Endothelial cell of umbilical vein (primary cell): ENCODE data around the gene PEAK3. TPM values are rescaled to one million over a fixed set of nuclear protein-coding genes. Genes with fewer than 3 reads are reported as not detected.

ENCODE experiments used
- BruUV-seq: library from RNA; stranded (reverse); fragments of 400-500 nt; replicated peaks from 2 replicates; lab custom pipeline; 2021; lab: Mats Ljungman, UMichigan
- CTCF ChIA-PET: fragments of 300-600, 350-600 bp; sonication (Branson Sonifier 250); formaldehyde crosslinking; loops from one replicate; lab custom pipeline; 2021; ENCODE audit warnings: antibody characterized with exemption, inconsistent platforms; lab: Charles Lee
- POLR2A ChIA-PET: fragments of 300-600, 350-600 bp; sonication (Branson Sonifier 250); formaldehyde crosslinking; loops from one replicate; lab custom pipeline; 2021; ENCODE audit warnings: antibody characterized with exemption, inconsistent platforms; lab: Charles Lee
- DNase-seq: peaks from one replicate; pipeline ENCODE4 v3.0.0-alpha.2; 2011; ENCODE audit warnings: low read depth, low spot score
- FAIRE-seq: peaks from 2 replicates; lab custom pipeline; 2011; peaks lifted over from hg19 to GRCh38; lab: Jason Lieb, UNC
- H2AFZ ChIP-seq: 2 replicates; pipeline ENCODE4 v1.6.0; 2012; ENCODE audit warnings: low read depth, low read length, control low read depth, inconsistent platforms
- H3K27ac ChIP-seq: 2 replicates; pipeline ENCODE4 v1.5.1; 2011; ENCODE audit warnings: low read depth, mild to moderate bottlenecking, control low read depth, low read length, moderate library complexity; ENCODE audit not compliant: insufficient read depth
- H3K27me3 ChIP-seq, 2 experiments: 2 replicates each; pipeline versions ENCODE4 v1.6.0 to v1.6.1; 2011; ENCODE audit warnings: low read length in 2 of 2, mixed read lengths in 1 of 2; ENCODE audit not compliant: control insufficient read depth in 2 of 2, insufficient read depth in 2 of 2
- H3K36me3 ChIP-seq, 2 experiments: 2 replicates in 1 of 2; 3 replicates in 1 of 2; pipeline ENCODE4 v1.5.1; 2011; ENCODE audit warnings: low read length in 2 of 2, mild to moderate bottlenecking in 1 of 2, moderate library complexity in 1 of 2; ENCODE audit not compliant: control insufficient read depth in 2 of 2, insufficient read depth in 2 of 2; ENCODE audit errors: extremely low read depth in 1 of 2
- H3K4me1 ChIP-seq: 3 replicates; pipeline ENCODE4 v1.5.1; 2011; ENCODE audit warnings: mild to moderate bottlenecking, low read length; ENCODE audit not compliant: control insufficient read depth, insufficient read depth; ENCODE audit errors: extremely low read depth
- H3K4me2 ChIP-seq: 2 replicates; pipeline ENCODE4 v1.6.1; 2011; ENCODE audit warnings: low read length, control low read depth, mixed read lengths; ENCODE audit not compliant: insufficient read depth
- H3K4me3 ChIP-seq, 3 experiments: fragments of 200-600 bp in 1 of 3; sonication (generic), shearing (Covaris generic) in 1 of 3; replicated peaks in 1 of 3; 2 replicates each; pipeline ENCODE4 v1.5.1; 2011 to 2016; ENCODE audit warnings: control low read depth in 3 of 3, low read length in 3 of 3, mild to moderate bottlenecking in 2 of 3, inconsistent platforms in 1 of 3, low read depth in 1 of 3, moderate library complexity in 1 of 3; ENCODE audit not compliant: insufficient read depth in 1 of 3
- H3K79me2 ChIP-seq: 2 replicates; pipeline ENCODE4 v1.6.0; 2012; ENCODE audit warnings: low read length, inconsistent platforms; ENCODE audit not compliant: control insufficient read depth, insufficient read depth
- H3K9ac ChIP-seq: replicated peaks from 2 replicates; pipeline ENCODE3; 2011; ENCODE audit warnings: low read length, control low read depth; ENCODE audit not compliant: insufficient read depth; ENCODE audit errors: extremely low read depth
- H3K9me1 ChIP-seq: replicated peaks from 3 replicates; pipeline ENCODE4 v1.6.0; 2011; ENCODE audit warnings: mild to moderate bottlenecking, low read length; ENCODE audit not compliant: control insufficient read depth, insufficient read depth; ENCODE audit errors: extremely low read depth
- H3K9me3 ChIP-seq: replicated peaks from 2 replicates; pipeline ENCODE4 v1.5.1; 2012; ENCODE audit warnings: low read length, inconsistent platforms; ENCODE audit not compliant: control insufficient read depth, insufficient read depth
- H4K20me1 ChIP-seq: replicated peaks from 2 replicates; pipeline ENCODE3; 2011; ENCODE audit warnings: mild to moderate bottlenecking, low read length; ENCODE audit not compliant: control insufficient read depth, insufficient read depth; ENCODE audit errors: extremely low read depth
- EZH2 ChIP-seq: IDR thresholded peaks from 2 replicates; pipeline ENCODE4 v1.6.1; 2012; ENCODE audit warnings: borderline replicate concordance, low read depth, mild to moderate bottlenecking, moderate library complexity, low read length, inconsistent platforms; ENCODE audit not compliant: severe bottlenecking
- FOS ChIP-seq: IDR thresholded peaks from 2 replicates; pipeline ENCODE4 v1.6.1; 2011; ENCODE audit warnings: mild to moderate bottlenecking, low read length, moderate library complexity, borderline replicate concordance; ENCODE audit not compliant: insufficient read depth
- GATA2 ChIP-seq: IDR thresholded peaks from 2 replicates; pipeline ENCODE4 v1.7.0; 2011; ENCODE audit warnings: low read depth, mild to moderate bottlenecking, moderate library complexity, mixed read lengths, low read length; ENCODE audit not compliant: insufficient read length, insufficient read depth
- JUN ChIP-seq: IDR thresholded peaks from 2 replicates; pipeline ENCODE4 v1.6.1; 2011; ENCODE audit warnings: borderline replicate concordance, low read depth; ENCODE audit not compliant: insufficient read length, insufficient read depth
- MYC ChIP-seq: IDR thresholded peaks from one replicate; pipeline ENCODE4 v1.6.1; 2011; ENCODE audit warnings: mild to moderate bottlenecking, low read depth, low read length
- POLR2A ChIP-seq: IDR thresholded peaks from 2 replicates; pipeline ENCODE4 v1.6.1; 2012; ENCODE audit warnings: low read depth, mild to moderate bottlenecking, control low read depth, low read length
- POLR2AphosphoS5 ChIP-seq: IDR thresholded peaks from 2 replicates; pipeline ENCODE4 v1.6.1; 2012; ENCODE audit warnings: low read depth, mild to moderate bottlenecking, control low read depth, low read length, moderate library complexity; ENCODE audit not compliant: insufficient read depth
- dilution Hi-C: fragments of 300-500 bp; cut with MboI; formaldehyde crosslinking; loops from one replicate; pipeline ENCODE4 v1.15.0; 2019; ENCODE audit warnings: low sequenced_read_pairs; ENCODE audit not compliant: extremely low pct_ligation_motif_present
- intact Hi-C: fragments of 100-400 bp; cut with micrococcal nuclease; formaldehyde crosslinking; loops from one replicate; pipeline ENCODE4 v1.10.0; 2022
- polyA plus RNA-seq, 4 experiments: library from polyadenylated mRNA; depleted of rRNA in 3 of 4; stranded (reverse) in 3 of 4; unstranded in 1 of 4; fragments of >200 nt; gene quantifications; 2 replicates each; pipeline versions ENCODE4 v1.2.1 to v1.2.3, GENCODE V29; 2011 to 2012; ENCODE audit warnings: missing spikeins in 1 of 4
- total RNA-seq: library from RNA; stranded (reverse); gene quantifications from 2 replicates; pipeline ENCODE4 v1.2.3, GENCODE V29; 2021
- TF ChIP-seq, protein P1 (sequence below): IDR thresholded peaks from 2 replicates; pipeline ENCODE4 v1.6.1; 2011; ENCODE audit not compliant: insufficient read depth, insufficient read length
- TF ChIP-seq, protein P2 (sequence below), 2 donors: IDR thresholded peaks; 1 replicate in 1 of 2; 2 replicates in 1 of 2; pipeline ENCODE4 v1.5.1; 2011; ENCODE audit warnings: low read length in 2 of 2, mild to moderate bottlenecking in 2 of 2, moderate library complexity in 2 of 2, control low read depth in 1 of 2, inconsistent platforms in 1 of 2, low read depth in 1 of 2; ENCODE audit not compliant: insufficient read depth in 1 of 2; ENCODE audit errors: extremely low read depth in 1 of 2

Gene PEAK3
- total and polyA plus RNA-seq, 2 donors (not counting 3 experiments of a cell fraction or from before 2014, with no cell fraction given): 0.03 TPM; not detected in 1

DNA sequence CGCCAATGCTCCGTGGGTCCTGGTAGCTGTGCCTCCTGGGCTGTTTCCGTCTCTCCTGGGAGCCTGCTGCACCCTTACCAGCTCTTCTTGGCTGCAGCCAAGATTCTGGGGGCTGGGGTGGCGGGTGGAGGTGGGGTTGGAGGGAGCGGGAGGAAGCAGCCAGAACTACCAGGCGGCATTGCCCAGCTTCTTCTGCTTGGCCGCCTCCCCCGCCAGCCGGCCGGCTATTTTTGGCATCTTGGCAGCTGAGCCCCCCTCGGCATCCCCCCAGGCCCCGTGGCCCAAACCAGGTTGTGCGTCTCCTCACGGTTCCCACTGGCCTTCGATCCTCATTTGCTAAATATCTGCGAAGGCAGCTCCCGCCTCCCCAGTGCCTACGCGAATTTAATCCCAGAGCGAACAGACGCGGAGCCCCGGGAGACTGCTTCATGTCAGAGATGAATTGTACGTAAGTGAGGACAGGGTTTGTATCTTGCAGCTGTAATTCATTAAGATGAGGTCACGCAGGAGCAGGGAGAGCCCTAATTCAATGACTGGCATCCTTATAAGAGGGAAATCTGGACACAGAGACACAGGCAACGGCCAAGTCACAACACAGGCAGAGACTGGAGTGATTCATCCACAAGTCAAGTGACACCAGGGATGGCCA lies 12.8 kb upstream of the PEAK3 start:
- no peaks in the 10 kb centered on the region for H4K20me1 ChIP-seq
- no peaks in the 10 kb centered on the region for H3K9me3 ChIP-seq
- FAIRE-seq (no peak), DNase-seq (no peak)
- H3K4me2 ChIP-seq: no peak overlapping the region
- no peaks in the 10 kb centered on the region for H3K79me2 ChIP-seq
- dilution Hi-C loops: no loop called here
- no peak overlapping the region for H2AFZ ChIP-seq
- TF ChIP-seq, protein P1, sequence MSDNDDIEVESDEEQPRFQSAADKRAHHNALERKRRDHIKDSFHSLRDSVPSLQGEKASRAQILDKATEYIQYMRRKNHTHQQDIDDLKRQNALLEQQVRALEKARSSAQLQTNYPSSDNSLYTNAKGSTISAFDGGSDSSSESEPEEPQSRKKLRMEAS: no peak
- TF ChIP-seq, protein P2, sequence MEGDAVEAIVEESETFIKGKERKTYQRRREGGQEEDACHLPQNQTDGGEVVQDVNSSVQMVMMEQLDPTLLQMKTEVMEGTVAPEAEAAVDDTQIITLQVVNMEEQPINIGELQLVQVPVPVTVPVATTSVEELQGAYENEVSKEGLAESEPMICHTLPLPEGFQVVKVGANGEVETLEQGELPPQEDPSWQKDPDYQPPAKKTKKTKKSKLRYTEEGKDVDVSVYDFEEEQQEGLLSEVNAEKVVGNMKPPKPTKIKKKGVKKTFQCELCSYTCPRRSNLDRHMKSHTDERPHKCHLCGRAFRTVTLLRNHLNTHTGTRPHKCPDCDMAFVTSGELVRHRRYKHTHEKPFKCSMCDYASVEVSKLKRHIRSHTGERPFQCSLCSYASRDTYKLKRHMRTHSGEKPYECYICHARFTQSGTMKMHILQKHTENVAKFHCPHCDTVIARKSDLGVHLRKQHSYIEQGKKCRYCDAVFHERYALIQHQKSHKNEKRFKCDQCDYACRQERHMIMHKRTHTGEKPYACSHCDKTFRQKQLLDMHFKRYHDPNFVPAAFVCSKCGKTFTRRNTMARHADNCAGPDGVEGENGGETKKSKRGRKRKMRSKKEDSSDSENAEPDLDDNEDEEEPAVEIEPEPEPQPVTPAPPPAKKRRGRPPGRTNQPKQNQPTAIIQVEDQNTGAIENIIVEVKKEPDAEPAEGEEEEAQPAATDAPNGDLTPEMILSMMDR (IDR thresholded peaks at IDR 0.05; ENCODE audit: extremely low read depth in 1 of 2, insufficient read depth in 1 of 2, low read depth in 1 of 2, low read length in 2 of 2): no peak
- TF ChIP-seq GATA2: no peak
- no peak for TF ChIP-seq EZH2
- TF ChIP-seq POLR2A: no peak
- no peak for TF ChIP-seq JUN
- TF ChIP-seq FOS: no peak
- TF ChIP-seq POLR2AphosphoS5: no peak
- no peak for TF ChIP-seq MYC
- peaks cover 5% of the 10 kb centered on the region for H3K4me1 ChIP-seq
- intact Hi-C loops: no loop called here
- ChIA-PET POLR2A (no interaction called here), CTCF (interaction anchor here (0.8 to 1.1 kb wide), 4 partner anchors 9 to 139 kb away, joined by 3 read pairs; no protein-coding TSS in a partner anchor)
- no peak overlapping the region for H3K4me3 ChIP-seq
- no TSS peak for BruUV-seq
- peaks cover 31 to 41% of the 10 kb centered on the region in 2 experiments for H3K27me3 ChIP-seq
- H3K9me1 ChIP-seq: no peaks in the 10 kb centered on the region
- no peaks in the 10 kb centered on the region for H3K36me3 ChIP-seq
- H3K27ac ChIP-seq: no peak overlapping the region
- H3K9ac ChIP-seq: no peak overlapping the region
